ENCODE data around the gene DDIT4L. TPM values are rescaled to one million over a fixed set of nuclear protein-coding genes. Genes with fewer than 3 reads are reported as not detected.

DDIT4L gene
- total RNA-seq, 1 experiment from 2014 or later, result 7.0 TPM

DNA sequence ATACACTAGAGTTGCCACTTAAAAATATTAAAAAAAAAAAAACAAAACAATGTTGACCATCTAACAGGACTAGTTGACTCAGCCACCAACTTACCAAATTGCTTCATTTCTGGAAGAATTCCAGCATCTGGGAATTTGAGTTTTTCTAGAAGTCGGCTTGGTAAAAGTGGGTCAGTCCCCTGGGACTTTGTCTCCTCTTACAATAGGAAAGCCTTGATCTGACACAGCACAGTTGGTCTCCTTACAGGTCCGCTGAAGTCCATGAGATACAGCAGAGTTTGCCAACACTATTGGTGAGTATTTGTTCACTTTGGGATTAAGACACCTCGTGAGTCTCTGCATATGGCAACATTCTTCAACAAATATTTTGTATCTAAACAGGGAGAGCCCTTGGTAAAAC, 18.2 kb upstream of the DDIT4L start:
- Histone ChIP-seq H3K4me1 (ENCODE audit: control insufficient read depth in 1 of 2, insufficient read depth in 2 of 2, low read length in 2 of 2) (no peaks in the 10 kb centered on the region), H3K4me2 (ENCODE audit: low read length) (no peak overlapping the region), H3K27ac (ENCODE audit: low read depth, low read length) (no peak overlapping the region), H3K9ac (ENCODE audit: low read length) (no peak overlapping the region), H3K27me3 (ENCODE audit: insufficient read depth, low read length) (no peaks in the 10 kb centered on the region), H2AFZ (ENCODE audit: low read depth, low read length, poor library complexity, severe bottlenecking) (no peak overlapping the region), H3K4me3 (replicated peaks in 1 of 2; ENCODE audit: low read depth in 1 of 2, low read length in 2 of 2) (no peak overlapping the region), H3K79me2 (ENCODE audit: insufficient read depth, low read length) (no peaks in the 10 kb centered on the region), H4K20me1 (ENCODE audit: insufficient read depth) (no peaks in the 10 kb centered on the region), H3K9me3 (ENCODE audit: control insufficient read depth in 1 of 2, insufficient read depth in 1 of 2, low read depth in 1 of 2, low read length in 2 of 2) (no peaks in the 10 kb centered on the region), H3K36me3 (ENCODE audit: control insufficient read depth in 1 of 2, insufficient read depth in 2 of 2, low read length in 2 of 2) (no peaks in the 10 kb centered on the region), H3K9me2 (ENCODE audit: insufficient read depth) (no peaks in the 10 kb centered on the region)
- intact Hi-C loops (cut with micrococcal nuclease), result no loop called here
- ATAC-seq, result no peak
- no TSS peak for BruUV-seq (replicated peaks)
- TF ChIP-seq TCF7L2 (IDR thresholded peaks at IDR 0.05; ENCODE audit: borderline replicate concordance, extremely low read depth, insufficient read depth, insufficient read length), result no peak
- no peak for TF ChIP-seq JUND (IDR thresholded peaks at IDR 0.05)
- TF ChIP-seq POLR2AphosphoS5 (IDR thresholded peaks at IDR 0.05; ENCODE audit: low read depth, low read length), result no peak
- TF ChIP-seq, protein P1, sequence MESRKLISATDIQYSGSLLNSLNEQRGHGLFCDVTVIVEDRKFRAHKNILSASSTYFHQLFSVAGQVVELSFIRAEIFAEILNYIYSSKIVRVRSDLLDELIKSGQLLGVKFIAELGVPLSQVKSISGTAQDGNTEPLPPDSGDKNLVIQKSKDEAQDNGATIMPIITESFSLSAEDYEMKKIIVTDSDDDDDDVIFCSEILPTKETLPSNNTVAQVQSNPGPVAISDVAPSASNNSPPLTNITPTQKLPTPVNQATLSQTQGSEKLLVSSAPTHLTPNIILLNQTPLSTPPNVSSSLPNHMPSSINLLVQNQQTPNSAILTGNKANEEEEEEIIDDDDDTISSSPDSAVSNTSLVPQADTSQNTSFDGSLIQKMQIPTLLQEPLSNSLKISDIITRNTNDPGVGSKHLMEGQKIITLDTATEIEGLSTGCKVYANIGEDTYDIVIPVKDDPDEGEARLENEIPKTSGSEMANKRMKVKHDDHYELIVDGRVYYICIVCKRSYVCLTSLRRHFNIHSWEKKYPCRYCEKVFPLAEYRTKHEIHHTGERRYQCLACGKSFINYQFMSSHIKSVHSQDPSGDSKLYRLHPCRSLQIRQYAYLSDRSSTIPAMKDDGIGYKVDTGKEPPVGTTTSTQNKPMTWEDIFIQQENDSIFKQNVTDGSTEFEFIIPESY (IDR thresholded peaks at IDR 0.05; ENCODE audit: extremely low read depth, insufficient replicate concordance, low read length), result no peak
- TF ChIP-seq ZFX (IDR thresholded peaks at IDR 0.05), result no peak
- TF ChIP-seq RAD21 (IDR thresholded peaks at IDR 0.05; ENCODE audit: low read depth), result no peak
- TF ChIP-seq, protein P2, sequence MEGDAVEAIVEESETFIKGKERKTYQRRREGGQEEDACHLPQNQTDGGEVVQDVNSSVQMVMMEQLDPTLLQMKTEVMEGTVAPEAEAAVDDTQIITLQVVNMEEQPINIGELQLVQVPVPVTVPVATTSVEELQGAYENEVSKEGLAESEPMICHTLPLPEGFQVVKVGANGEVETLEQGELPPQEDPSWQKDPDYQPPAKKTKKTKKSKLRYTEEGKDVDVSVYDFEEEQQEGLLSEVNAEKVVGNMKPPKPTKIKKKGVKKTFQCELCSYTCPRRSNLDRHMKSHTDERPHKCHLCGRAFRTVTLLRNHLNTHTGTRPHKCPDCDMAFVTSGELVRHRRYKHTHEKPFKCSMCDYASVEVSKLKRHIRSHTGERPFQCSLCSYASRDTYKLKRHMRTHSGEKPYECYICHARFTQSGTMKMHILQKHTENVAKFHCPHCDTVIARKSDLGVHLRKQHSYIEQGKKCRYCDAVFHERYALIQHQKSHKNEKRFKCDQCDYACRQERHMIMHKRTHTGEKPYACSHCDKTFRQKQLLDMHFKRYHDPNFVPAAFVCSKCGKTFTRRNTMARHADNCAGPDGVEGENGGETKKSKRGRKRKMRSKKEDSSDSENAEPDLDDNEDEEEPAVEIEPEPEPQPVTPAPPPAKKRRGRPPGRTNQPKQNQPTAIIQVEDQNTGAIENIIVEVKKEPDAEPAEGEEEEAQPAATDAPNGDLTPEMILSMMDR (IDR thresholded peaks at IDR 0.05 in 2 of 3, conservative IDR thresholded peaks at IDR 0.05 in 1 of 3; ENCODE audit: borderline replicate concordance in 1 of 3, insufficient read depth in 1 of 3, low read depth in 2 of 3, low read length in 2 of 3), result no peak
- no peak for TF ChIP-seq CEBPB (IDR thresholded peaks at IDR 0.05; ENCODE audit: low read depth)
- TF ChIP-seq FOSL1 (IDR thresholded peaks at IDR 0.05; ENCODE audit: low read depth), result no peak
- no peak for TF ChIP-seq EZH2phosphoT487 (IDR thresholded peaks at IDR 0.05; ENCODE audit: borderline replicate concordance)
- TF ChIP-seq, protein P3, sequence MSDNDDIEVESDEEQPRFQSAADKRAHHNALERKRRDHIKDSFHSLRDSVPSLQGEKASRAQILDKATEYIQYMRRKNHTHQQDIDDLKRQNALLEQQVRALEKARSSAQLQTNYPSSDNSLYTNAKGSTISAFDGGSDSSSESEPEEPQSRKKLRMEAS (IDR thresholded peaks at IDR 0.05), result no peak
- TF ChIP-seq, protein P4, sequence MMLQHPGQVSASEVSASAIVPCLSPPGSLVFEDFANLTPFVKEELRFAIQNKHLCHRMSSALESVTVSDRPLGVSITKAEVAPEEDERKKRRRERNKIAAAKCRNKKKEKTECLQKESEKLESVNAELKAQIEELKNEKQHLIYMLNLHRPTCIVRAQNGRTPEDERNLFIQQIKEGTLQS (IDR thresholded peaks at IDR 0.05), result no peak
- no peak for TF ChIP-seq SP1 (IDR thresholded peaks at IDR 0.05; ENCODE audit: low read depth)
- TF ChIP-seq, protein P5, sequence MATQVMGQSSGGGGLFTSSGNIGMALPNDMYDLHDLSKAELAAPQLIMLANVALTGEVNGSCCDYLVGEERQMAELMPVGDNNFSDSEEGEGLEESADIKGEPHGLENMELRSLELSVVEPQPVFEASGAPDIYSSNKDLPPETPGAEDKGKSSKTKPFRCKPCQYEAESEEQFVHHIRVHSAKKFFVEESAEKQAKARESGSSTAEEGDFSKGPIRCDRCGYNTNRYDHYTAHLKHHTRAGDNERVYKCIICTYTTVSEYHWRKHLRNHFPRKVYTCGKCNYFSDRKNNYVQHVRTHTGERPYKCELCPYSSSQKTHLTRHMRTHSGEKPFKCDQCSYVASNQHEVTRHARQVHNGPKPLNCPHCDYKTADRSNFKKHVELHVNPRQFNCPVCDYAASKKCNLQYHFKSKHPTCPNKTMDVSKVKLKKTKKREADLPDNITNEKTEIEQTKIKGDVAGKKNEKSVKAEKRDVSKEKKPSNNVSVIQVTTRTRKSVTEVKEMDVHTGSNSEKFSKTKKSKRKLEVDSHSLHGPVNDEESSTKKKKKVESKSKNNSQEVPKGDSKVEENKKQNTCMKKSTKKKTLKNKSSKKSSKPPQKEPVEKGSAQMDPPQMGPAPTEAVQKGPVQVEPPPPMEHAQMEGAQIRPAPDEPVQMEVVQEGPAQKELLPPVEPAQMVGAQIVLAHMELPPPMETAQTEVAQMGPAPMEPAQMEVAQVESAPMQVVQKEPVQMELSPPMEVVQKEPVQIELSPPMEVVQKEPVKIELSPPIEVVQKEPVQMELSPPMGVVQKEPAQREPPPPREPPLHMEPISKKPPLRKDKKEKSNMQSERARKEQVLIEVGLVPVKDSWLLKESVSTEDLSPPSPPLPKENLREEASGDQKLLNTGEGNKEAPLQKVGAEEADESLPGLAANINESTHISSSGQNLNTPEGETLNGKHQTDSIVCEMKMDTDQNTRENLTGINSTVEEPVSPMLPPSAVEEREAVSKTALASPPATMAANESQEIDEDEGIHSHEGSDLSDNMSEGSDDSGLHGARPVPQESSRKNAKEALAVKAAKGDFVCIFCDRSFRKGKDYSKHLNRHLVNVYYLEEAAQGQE (IDR thresholded peaks at IDR 0.05; ENCODE audit: low read depth), result no peak
- no peak for TF ChIP-seq POLR2A (IDR thresholded peaks at IDR 0.05; ENCODE audit: borderline replicate concordance, extremely low read depth, insufficient read depth, insufficient read length)
- TF ChIP-seq ZNF274 (IDR thresholded peaks at IDR 0.05; ENCODE audit: low read depth, low read length), result no peak
- ChIA-PET CTCF (no interaction called here), POLR2A (no interaction called here), RAD21 (ENCODE audit: low non-redundant PET in 1 of 2, low total read pairs in 2 of 2, uncharacterized antibody in 2 of 2, unreplicated experiment in 2 of 2) (no interaction called here)
- DNase-seq (ENCODE audit: low read depth, low spot score), result no peak
